ENCODE data around the gene ADM2. TPM values are rescaled to one million over a fixed set of nuclear protein-coding genes. Genes with fewer than 3 reads are reported as not detected.
A peak's percentile ranks its signal among the peaks of the same experiment; 100 is the strongest.

Gene ADM2
- total and polyA plus RNA-seq, 2 experiments from 2014 or later = 0.10 to 0.39 TPM

DNA sequence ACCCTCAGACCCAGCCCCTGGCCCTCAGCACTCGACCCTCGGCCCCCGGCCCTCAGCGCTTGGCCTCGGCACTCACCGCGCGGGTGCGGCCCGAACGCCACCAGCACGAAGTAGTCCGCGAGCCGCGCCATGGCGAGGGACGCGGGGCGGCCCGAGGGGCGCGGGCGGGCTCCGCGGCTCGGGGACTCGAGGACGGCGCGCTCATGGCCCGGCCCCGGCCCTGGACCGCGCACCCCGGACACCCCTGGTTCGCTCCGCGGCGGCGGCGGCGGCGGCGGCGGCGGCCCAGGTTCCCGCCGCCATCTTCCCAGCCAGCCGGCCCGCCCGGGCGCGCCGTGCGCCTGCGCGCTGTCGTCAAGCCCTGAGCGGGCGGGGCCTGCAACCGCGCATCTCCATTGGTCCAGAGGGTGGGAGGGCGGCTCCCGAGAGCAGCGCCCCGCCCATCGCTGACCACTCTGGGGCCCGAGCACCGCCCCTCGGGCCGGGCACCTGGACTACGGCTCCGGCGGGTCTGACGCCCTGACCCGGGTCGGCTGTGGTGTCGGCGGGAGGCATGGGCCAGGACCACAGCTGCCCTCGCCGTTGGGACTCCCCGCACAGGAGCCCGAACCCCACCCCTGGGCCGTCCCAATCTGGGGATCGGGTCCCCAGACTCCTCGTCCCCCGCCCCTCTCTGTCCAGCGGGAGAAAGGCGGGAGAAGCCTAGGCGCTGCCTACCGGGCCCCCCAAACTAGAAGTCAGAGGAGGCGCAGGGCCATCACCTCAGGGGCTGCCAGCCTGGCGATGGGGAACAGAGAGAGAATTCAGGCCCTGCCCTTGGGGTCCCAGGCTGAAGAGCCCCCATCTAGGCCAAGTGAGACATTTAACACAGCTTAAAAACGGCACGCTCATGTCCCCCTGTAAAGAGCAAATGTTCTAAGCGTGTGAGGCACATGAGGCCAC is 6.4 kb upstream of the ADM2 start, which contains the start of gene SBF1:
Gene SBF1 (minus strand): TSS at position 326 of the 942 bp plus-strand sequence. CDS start 195 bp downstream, at position 131.
- peak; percentile 93 to 96 for DNase-seq (ENCODE audit: low read depth in 1 of 2, low spot score in 1 of 2)
- H3K4me1 ChIP-seq (ENCODE audit: low read depth) = no peaks in the 10 kb centered on the region
- H3K36me3 ChIP-seq = no peaks in the 10 kb centered on the region
- TF ChIP-seq, protein P1, sequence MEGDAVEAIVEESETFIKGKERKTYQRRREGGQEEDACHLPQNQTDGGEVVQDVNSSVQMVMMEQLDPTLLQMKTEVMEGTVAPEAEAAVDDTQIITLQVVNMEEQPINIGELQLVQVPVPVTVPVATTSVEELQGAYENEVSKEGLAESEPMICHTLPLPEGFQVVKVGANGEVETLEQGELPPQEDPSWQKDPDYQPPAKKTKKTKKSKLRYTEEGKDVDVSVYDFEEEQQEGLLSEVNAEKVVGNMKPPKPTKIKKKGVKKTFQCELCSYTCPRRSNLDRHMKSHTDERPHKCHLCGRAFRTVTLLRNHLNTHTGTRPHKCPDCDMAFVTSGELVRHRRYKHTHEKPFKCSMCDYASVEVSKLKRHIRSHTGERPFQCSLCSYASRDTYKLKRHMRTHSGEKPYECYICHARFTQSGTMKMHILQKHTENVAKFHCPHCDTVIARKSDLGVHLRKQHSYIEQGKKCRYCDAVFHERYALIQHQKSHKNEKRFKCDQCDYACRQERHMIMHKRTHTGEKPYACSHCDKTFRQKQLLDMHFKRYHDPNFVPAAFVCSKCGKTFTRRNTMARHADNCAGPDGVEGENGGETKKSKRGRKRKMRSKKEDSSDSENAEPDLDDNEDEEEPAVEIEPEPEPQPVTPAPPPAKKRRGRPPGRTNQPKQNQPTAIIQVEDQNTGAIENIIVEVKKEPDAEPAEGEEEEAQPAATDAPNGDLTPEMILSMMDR (IDR thresholded peaks at IDR 0.05; ENCODE audit: low read depth, low read length) = no peak
- H3K27ac ChIP-seq = peak within 1 kb of the TSS; percentile 85
- peaks cover 14% of the 10 kb centered on the region for H3K27me3 ChIP-seq
- H3K4me3 ChIP-seq = peak within 1 kb of the TSS; percentile 95
- H3K9me3 ChIP-seq (ENCODE audit: low read depth) = no peaks in the 10 kb centered on the region

DNA sequence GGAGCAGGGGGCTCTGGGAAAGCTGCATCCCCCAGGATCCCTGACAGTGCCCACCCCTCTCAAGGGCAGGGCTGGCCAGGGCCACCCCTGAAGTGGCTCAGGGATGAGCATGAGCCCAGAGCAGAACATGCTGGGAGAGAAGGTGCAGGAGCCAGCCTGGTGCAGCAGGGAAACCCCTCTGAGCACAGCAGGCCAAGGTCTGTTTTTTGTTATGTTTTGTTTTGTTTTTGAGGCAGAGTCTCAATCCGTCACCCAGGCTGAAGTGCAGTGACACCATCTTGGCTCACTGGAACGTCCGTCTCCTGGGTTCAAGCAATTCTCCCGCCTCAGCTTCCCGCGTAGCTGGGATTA is 5.7 kb upstream of the ADM2 start:
- Histone ChIP-seq H3K36me3 (no peaks in the 10 kb centered on the region), H3K4me3 (no peak overlapping the region), H3K4me1 (ENCODE audit: low read depth) (no peaks in the 10 kb centered on the region), H3K9me3 (ENCODE audit: low read depth) (no peaks in the 10 kb centered on the region), H3K27me3 (peaks cover 20% of the 10 kb centered on the region), H3K27ac (no peak overlapping the region)
- no peak for DNase-seq (ENCODE audit: low read depth in 1 of 2, low spot score in 1 of 2)
- TF ChIP-seq, protein P1 (IDR thresholded peaks at IDR 0.05; ENCODE audit: low read depth, low read length) = no peak

DNA sequence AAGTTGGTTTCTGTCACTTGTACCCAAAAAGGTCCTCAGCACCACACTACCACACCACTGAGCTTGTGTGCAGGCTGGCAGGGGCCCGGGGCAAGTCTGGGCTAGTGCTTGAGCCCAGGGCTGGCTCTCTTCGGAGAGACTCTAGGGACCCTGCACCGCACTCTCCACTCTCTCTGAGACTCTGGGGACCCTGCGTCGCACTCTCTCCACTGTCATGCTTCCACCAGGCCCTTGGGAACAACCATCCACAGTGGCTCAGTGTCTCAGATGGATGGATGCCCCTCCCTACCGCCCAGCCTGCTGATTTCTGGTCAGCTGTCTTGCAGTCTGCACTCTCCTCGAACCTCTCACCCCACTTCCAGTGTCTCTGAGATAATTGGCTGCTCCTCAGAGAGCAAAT is 4.5 kb upstream of the ADM2 start:
- Histone ChIP-seq H3K27me3 (peaks cover 32% of the 10 kb centered on the region), H3K4me1 (ENCODE audit: low read depth) (no peaks in the 10 kb centered on the region), H3K4me3 (no peak overlapping the region), H3K9me3 (ENCODE audit: low read depth) (no peaks in the 10 kb centered on the region), H3K27ac (no peak overlapping the region), H3K36me3 (no peaks in the 10 kb centered on the region)
- TF ChIP-seq, protein P1 (IDR thresholded peaks at IDR 0.05; ENCODE audit: low read depth, low read length) = no peak
- no peak for DNase-seq (ENCODE audit: low read depth in 1 of 2, low spot score in 1 of 2)

DNA sequence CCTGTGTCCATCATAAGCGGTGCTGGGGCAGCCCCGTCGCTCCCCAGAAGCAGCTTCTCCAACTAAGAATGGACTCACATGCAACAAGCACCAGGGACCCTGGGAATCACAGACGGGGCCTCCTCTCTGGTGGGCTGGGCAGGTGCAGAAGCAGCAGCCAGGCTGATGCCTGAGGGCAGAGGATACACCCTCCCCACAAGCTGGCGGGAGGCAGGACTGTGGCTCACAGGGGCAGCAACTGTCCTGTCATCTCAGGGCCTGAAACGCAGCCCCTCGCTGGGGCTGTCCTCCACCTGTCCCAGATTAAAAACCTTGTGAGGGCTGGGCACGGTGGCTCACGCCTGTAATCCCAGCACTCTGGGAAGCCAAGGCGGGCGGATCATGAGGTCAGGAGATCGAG is 3.4 kb upstream of the ADM2 start:
- peaks cover 43% of the 10 kb centered on the region for H3K27me3 ChIP-seq
- H3K9me3 ChIP-seq (ENCODE audit: low read depth) = no peaks in the 10 kb centered on the region
- no peak overlapping the region for H3K4me3 ChIP-seq
- DNase-seq (ENCODE audit: low read depth in 1 of 2, low spot score in 1 of 2) = no peak
- TF ChIP-seq, protein P1 (IDR thresholded peaks at IDR 0.05; ENCODE audit: low read depth, low read length) = no peak
- no peaks in the 10 kb centered on the region for H3K4me1 ChIP-seq (ENCODE audit: low read depth)
- no peaks in the 10 kb centered on the region for H3K36me3 ChIP-seq
- no peak overlapping the region for H3K27ac ChIP-seq

DNA sequence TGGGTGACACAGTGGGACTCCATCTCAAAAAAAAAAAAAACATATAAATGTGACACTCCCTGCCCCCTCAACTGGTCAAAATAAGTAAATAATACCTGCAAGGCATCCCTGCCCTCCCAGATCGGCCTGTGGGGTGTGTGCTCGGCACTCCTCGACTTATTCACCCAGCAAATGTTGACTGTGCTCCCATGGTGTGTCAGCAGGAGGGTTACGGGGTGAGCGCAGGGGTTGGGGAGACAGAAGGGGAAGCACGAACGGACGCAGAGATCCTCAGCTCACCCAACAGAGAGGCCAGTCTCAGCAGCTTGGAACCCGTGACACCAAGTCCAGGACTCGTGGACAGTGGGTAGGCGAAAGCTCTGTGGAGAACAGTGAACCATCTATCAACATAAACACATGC is 1.6 kb upstream of the ADM2 start:
- no peak for DNase-seq (ENCODE audit: low read depth in 1 of 2, low spot score in 1 of 2)
- TF ChIP-seq, protein P1 (IDR thresholded peaks at IDR 0.05; ENCODE audit: low read depth, low read length) = no peak
- Histone ChIP-seq H3K9me3 (ENCODE audit: low read depth) (no peaks in the 10 kb centered on the region), H3K36me3 (no peaks in the 10 kb centered on the region), H3K4me1 (ENCODE audit: low read depth) (no peaks in the 10 kb centered on the region), H3K4me3 (no peak overlapping the region), H3K27ac (no peak overlapping the region), H3K27me3 (peaks cover 46% of the 10 kb centered on the region)

All from cardiac muscle cell (in vitro differentiated cells and primary cell).